ENCODE measurements around the gene PRKAG2.

Gene PRKAG2

DNA sequence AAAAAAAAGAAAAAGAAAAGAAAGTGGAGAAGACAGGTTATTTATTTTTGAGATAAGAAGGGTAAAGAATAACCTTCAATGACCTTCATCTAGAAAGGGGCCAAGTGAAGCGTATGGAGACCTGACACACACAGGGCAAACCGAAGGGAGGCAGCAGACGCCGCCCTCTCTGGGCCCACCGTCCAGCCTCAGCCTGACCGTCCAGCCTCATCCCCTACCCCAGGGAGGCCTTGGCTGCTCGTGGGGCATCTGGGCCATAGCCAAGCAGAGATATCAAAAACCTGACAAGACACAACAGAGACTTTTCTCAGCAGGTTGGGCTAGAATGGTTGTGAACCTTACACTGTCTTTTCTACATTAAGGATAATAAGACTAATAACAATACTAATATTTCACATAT, 10.9 kb downstream of the PRKAG2 start:
- DNase-seq (ENCODE audit: low spot score), result no peak

DNA sequence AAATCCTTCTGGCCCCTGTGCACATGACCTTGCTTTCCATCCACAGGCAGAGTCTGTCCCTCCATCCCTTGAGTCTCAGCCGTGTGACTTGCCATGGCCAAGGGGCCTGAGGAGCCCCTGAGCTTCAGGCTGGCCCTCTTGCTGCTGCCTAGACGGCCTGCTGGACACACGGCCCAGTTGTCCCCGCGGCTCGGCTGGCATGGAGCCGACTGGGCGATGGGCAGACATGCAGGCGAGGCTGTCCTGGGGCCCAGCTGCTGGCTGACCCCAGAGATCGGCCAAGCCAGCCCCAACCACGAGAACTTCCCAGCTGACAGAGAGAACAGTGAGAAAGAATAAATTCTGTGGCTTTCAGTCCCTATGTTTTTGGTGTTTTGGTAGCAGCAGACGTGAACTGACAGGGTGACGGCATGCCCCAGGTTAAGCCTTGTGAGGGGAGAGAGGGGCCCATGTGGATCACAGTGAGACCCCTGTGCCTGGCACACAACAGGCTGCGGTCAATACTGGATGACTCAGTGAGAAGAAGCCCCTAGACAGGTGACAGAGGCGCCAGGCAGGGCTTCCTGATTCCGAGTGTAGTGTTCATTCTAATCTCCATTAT, 11.7 kb downstream of the PRKAG2 start:
- DNase-seq (ENCODE audit: low spot score), result no peak

DNA sequence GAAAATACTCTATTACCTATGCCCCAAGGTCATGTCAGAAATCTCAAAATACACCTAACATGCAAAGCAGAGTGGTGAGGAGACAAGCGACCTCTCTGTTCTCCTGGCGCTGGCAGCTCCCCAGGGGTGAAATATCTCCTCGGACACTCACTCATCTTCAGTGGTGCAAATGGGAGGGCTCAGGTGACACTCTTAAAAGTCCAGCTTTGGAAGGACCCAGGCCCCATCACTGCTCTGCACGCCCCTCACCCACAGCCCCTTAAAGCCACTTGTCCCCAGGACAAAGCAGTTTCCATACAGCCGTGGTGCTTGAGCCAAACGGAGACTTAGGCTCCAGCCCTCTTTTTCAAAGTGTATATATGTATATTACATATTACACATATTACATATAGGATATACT, 12.4 kb downstream of the PRKAG2 start:
- DNase-seq (ENCODE audit: low spot score), result no peak

DNA sequence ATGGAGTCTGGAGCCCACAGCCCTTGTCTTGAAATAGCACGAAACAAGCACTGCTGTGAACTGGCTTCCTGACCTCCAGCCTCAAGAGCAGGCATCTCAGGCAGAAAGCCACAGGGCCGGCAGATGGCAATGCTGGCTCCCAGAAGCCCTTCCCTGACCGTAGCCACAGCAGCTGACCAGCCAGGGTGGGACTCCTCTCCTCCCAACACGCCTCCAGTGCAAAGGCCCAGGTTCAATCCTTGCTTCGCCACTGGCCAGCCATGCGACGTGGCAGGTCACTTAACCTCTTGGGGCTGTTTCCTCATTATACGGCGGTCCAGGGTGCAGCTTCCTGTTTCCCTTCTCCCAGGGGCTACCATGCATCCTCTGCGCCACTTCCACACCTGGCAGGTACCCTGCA, 12.8 kb downstream of the PRKAG2 start:
- DNase-seq (ENCODE audit: low spot score), result no peak

DNA sequence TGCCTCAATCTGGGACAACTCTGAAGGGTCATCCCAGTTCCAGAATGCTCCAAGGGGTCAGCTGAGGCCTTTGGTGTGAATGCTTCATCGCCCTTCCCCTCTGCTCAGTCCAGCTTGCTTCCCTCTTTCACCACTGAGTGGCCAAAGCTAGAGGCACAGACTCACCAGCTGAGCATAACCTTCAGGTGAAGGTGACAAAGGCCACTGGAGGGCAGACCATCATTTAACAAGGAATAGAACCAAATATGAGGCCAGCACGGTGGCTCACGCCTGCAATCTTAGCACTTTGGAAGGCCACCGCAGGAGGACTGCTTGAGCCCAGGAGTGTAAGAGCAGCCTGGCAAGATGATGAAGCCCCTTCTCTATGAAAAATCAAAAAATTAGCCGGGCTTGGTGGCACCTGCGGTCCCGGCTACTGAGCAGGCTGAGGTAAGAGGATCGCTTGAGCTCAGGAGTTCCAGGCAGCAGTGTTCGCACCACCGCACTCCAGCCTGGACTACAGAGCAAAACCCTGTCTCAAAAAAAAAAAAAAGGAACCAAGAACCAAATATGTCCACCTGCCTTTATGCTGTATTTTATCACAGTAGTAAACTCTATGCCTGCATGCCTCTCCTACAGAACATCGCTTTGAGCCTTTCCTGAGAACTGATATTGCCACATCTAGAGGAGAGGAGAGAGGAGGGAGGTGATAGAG, 13.4 kb downstream of the PRKAG2 start:
- no peak for DNase-seq (ENCODE audit: low spot score)

DNA sequence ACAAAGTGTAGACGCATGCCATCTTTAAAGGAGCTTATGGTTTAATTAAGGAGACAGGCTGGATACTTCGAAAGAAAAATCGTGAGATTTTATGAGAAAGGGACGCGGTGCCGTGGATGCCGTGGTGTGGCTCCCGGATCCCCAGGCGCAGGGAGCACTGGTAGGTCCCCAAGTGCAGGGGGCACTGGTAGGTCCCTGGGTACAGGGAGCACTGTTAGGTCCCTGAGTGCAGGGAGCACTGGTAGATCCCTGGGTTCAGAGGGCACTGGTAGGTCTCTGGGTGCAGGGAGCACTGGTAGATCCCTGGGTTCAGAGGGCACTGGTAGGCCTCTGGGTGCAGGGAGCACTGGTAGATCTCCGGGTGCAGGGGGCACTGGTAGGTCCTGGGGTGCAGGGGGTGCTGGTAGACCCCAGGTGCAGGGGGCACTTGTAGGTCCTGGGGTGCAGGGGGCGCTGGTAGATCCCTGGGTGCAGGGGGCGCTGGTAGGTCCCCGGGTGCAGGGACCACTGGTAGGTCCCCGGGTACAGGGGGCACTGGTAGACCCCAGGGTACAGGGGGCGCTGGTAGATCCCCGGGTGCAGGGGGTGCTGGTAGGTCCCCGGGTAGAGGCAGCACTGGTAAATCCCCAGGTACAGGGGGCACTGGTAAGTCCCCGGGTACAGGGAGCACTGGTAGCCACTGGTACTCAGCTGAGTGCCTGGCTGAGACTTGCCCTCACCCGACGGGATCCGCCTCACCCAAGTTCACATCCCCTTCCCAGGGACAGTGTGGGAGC, 14.1 kb downstream of the PRKAG2 start:
- DNase-seq (ENCODE audit: low spot score), result no peak

DNA sequence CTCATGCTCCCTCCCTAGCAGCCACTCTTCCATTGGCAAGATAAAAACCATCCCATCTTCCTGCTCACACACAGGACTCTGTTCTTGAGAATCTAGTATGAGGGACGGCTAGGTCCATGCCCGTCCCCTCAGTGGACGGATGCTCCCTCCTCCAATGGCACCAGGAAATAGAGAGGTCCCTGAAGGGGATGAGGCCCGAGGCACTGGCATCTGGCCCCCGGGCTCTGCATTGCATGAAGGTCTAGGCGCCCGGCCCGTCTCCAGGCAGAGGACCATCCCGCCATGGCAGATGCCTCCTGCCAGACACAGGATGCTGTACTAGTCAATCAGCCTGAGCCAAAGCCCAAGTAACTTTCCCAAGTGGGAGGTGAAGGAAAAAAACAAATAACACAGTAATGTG, 15.0 kb downstream of the PRKAG2 start:
- no peak for DNase-seq (ENCODE audit: low spot score)

DNA sequence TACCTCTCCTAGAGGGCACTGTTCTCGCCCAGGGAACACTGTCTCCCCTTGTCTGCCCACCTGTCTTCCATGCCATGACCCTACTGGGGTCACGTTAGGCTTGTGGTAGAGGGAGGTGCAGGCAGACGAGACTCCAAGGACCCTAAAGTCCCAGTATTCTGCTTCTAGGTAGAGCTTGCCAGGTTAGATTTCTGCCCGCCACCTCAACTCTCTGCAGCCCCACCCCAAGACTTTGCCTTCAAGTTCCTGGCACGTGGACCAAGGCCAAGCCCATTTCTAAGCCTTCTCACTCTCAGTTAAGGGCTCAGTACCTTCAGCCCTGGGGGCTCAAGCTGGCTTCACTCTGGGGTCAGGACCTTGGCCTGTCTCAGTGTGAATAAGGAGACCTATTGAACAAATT, 16.1 kb downstream of the PRKAG2 start:
- DNase-seq (ENCODE audit: low spot score), result no peak

DNA sequence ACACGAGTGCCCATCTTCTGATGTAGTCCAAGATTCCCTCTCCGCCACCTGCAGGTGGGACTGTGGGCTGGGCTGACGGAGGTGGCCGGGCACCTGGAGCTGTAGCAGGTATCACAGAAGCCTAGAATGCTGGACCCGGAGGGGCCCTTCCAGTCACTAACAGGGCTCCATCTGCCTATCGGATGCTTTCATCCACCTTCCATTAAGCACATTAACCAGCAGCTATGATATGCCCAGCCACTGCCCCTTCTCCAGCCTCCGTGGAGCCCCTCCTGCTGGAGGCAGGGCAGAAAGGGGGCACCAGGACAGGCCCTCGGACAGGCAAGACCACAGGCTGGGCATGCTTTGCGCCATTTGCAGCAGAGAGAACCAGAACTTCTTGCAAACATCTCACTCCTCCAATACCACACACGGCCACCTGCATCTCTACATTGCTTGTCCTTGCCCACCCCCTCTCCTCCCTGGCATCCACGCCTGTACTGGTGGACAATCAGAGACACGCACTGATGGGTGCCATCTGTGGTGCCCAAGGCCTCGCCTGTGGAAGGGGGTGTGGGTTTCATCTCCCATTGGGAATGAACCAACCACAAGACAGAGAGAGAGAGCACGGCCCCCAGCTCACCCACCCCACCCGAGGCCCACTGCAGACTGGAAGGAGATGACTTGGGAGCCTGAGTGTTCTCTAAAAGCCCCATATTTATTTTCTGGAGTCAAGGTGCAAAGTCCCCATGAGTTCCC, 16.8 kb downstream of the PRKAG2 start:
- DNase-seq (ENCODE audit: low spot score), result no peak

DNA sequence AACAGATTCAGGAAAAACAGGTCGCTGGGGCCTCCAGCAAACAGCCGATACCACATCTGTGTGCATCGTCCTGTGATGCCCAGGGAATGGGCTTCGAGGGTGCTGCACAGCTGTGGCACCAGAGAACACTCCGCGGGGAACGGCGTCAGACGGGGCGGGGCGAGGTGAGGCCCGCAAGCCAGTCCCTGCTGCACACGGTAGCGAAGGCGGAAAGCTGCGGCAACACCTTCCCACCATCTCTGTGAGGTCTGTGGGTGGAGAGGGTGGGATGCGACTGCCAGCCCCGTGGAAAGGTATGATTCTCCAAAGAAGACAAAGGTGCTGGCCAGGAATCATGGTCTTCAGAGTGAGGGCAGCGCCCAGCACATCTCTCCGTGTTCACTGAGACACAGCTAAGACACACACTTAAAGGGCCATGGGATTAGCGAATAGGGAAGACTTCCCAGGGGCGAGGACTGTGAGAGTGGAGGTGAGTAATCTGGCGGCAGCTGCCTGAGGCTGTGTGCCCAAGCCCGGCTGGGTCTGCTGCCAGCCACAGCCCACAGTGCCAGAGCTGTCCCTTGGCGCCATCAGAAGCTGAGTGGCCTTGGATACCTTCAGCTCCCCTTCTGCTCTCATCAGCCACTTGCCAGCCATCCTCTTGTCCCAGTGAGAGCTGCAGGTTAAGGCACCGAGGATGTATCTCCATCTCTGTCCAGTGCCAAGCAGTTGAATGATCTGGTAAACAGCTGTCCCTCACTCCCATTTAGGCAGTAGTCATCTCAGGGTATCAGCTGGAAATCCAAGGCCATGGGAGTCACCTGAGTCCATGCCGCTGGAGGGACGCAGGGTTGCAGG, 17.6 kb downstream of the PRKAG2 start:
- DNase-seq (ENCODE audit: low spot score), result no peak

DNA sequence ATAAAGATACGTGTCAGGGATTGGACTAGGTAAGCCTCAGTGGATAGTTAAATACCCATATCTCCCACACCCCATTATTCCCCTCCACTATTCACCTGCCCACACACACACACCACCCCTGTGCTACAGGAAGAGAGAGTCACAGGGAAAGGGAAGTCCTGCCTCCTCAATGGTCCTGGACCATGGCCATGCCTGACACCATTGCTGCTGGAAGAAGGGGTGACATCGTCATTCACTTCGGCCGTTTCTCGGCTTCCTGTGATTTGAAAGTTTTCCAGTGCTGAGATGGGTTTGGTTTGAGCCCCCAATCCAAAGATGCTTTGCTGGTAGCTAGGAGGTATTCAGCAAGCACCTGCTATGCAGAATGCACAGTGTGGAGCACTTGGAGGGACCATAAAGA, 18.5 kb downstream of the PRKAG2 start:
- no peak for DNase-seq (ENCODE audit: low spot score)

DNA sequence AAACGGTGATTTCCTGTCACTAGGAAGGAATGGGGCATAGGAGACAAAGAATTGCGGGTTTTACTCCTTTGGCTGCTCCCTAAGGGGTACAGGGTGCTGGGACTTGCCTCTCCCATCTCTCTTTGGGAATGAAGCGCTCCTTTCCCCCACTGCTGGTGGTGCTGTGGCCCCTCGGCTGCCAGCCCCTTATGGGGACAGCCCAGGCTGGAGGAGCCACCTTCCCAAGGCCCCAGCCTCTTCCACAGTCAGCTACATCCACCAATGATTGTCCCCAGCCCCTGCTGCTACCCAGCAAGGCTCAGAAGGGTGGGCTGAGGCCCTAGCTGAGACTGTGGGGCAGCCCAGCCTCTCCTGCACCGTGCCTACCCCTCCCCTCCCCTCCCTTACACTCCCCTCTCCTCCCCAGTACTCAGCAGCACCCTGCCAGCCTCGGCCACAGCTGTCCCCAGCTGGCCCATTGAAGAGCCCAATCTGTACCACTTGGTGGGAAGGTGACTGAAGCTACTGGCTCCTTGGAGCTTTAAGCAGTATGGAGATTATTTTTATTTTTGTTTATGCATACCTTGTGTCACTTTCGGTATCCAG, 19.0 kb downstream of the PRKAG2 start:
- DNase-seq (ENCODE audit: low spot score), result no peak

DNA sequence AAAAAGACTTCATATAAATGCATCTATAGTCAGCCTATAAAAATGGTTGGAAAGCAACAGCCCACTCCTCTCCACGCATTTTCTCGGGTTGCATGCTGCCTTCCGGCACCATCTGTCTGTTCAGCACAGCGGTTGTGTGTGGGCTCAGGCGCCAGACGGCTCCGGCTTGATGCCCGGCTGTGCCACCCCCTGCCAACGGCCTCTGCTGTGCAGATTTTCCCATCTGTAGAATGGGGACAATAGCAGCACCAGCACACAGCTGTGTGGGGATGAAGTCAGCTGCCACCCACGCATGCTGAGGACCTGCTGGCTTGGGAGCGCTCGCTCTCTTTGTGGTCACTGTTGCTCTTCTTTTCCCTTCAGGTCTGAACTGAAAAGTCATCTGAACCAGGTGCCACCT, 19.5 kb downstream of the PRKAG2 start:
- no peak for DNase-seq (ENCODE audit: low spot score)

DNA sequence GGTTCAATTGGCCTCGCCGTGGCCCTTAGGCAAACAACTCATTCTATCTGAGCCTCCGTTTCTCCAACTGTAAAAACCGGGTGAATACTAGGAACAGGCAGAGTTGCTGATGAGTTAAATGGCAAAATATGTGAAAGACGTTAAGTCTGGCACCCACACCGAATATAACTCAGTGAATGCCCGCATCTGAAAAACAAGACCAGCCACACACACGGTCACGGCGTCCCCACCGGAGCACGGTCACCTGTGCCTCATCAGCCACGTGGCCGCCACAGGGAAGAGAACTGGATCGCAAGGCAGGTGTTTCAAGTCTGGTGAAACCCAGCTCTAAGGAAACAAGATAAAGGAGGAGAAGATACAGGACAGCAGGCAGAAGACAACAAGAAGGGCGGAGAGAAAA, 20.4 kb downstream of the PRKAG2 start:
- no peak for DNase-seq (ENCODE audit: low spot score)

DNA sequence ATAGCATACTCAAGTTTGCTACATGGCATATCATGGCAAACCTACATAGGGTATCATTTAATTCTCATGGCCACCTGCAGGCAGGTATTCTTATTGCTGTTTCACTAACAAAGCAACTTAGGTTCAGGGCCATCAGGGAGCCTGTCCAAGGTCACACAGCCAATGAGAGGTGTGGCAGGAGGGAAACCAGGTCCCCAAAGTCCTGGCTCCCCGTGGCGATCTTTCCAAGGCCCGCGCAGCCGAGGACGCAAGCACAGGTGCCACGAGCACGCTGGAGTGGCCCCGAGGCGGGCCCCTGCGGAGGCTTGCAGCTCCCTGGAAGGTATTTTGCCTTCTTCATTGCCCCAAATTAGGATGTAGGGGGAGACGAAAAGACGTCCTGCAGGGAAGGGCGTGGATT, 20.8 kb downstream of the PRKAG2 start:
- no peak for DNase-seq (ENCODE audit: low spot score)

DNA sequence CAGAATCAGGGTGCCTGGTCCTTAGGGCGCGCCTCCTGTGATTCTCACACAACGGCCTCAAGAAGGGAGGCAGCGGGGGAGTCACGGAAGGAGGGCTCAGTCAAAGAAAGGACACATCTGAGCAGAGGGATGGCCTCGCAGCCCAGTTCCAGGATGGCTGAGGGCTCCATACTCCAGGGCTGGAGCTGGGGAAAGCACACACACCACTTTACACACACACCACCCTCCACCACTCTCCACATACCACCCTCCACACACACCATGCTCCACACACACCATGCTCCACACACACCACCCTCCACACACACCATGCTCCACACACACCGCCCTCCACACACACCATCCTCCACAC, 22.2 kb downstream of the PRKAG2 start:
- DNase-seq (ENCODE audit: low spot score), result no peak

DNA sequence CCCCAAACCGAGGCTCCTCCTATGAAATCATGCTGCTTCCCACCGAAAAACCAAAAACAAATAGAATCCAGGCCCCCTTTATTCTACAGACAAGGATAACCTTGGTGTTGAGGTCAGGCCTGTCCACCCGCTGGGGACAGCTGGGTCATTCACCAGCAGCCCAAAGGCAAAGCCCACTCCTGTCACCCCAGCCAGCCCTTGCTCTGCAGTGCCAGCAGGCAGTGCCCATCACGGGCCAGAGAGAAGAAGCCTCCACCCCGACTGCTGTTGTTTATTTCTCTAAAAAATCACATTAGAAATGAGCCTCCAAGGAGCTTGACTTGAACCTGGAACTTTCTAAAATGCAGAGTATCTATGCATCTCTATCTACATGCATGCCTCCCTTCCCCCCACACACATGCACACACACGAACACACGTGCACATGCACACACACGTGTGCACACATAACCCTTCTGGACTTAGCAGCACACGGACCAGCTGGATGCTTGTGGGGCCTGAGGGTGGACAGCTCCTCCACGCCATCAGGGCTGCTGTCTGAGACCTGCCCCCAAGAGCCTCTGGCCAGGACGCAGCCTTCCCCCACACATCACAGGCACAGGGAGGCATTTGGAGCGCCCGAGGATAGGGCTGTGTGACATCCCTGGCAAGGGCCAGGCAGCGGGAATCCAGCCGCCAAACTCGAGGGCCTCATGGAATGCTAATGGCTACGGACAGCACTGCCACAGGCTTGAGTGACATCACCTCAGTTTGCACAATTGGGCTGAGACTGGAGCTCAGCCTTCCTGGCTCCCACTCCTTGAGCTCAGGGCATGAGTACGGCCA, 22.8 kb downstream of the PRKAG2 start:
- DNase-seq (ENCODE audit: low spot score), result no peak

DNA sequence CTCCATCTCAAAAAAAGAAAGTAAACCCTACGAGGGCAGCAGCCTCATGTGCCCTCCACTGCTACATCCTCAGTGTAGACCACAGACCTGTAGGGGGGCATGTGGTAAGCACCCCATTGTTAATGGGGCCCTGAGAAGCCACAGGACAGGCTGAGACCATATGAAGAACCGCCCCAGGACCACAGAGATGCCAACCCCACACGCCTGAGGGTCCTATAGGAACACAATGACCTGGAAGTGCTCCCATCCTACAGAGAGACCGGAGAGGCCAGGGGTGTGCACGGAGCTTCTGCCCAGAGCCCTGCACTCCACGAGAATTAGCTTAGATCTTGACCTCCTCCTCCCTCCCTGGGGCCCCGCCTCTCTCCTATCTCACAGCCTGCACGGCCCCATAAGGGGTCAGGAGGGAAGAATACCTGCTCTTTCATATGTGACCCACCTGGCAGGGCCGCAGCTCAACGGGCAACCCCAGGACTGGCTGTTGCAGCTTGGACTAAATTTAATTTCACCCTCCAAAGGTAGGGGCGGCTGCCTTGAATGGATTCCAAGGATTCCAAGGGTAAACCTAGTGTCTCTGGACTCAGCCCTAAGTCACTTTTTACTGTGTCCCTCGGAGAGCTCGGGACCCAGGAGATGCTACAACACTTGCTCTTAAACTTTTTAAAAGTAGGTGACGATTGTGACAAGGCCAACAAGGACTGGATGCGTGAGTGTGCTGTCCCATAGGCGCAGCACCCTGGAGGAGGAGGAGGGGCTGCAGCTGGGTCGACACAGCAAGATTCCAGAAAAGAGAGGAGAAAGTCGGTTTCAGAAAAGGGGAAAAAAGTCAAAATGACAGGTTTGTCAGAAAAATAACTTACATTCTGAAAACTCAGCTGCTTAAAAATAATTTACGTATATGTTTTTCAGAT, 24.2 kb downstream of the PRKAG2 start:
- DNase-seq (ENCODE audit: low spot score), result no peak

DNA sequence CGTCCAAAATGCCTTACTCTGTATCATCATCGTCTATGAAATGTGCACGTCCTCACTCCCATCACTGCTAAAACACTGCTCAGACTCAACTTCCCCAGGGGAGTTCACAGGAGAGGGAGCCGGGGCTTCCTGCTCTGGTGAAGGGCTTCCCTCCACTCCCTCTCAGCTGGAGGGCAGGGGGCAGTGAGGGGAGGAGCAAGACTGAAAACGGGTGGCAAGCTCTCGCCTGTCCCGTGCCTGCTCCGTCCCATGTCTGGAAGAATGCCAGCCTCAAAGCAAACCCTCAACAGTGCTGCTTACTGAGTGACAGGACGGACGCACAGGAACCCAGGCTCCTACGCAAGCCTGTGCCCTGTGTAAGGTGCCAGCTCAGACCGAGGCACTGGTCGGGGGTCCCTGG, 25.1 kb downstream of the PRKAG2 start:
- no peak for DNase-seq (ENCODE audit: low spot score)

Measured in kidney capillary endothelial cell (primary cell).